Endothelial cell of umbilical vein (primary cell): ENCODE results near the gene DSG4. TPM values are rescaled to one million over a fixed set of nuclear protein-coding genes. Genes with fewer than 3 reads are reported as not detected.

Source experiments
- Bru-seq: library from RNA; stranded (reverse); fragments of 400-500 nt; gene quantifications from one replicate; lab custom pipeline; 2021; lab: Mats Ljungman, UMichigan
- BruChase-seq, 2 experiments: library from RNA; stranded (reverse); fragments of 400-500 nt; gene quantifications; one replicate each; lab custom pipeline; 2021; lab: Mats Ljungman, UMichigan
- BruUV-seq: library from RNA; stranded (reverse); fragments of 400-500 nt; replicated peaks from 2 replicates; lab custom pipeline; 2021; lab: Mats Ljungman, UMichigan
- CTCF ChIA-PET: fragments of 300-600, 350-600 bp; sonication (Branson Sonifier 250); formaldehyde crosslinking; loops from one replicate; lab custom pipeline; 2021; ENCODE audit warnings: antibody characterized with exemption, inconsistent platforms; lab: Charles Lee
- POLR2A ChIA-PET: fragments of 300-600, 350-600 bp; sonication (Branson Sonifier 250); formaldehyde crosslinking; loops from one replicate; lab custom pipeline; 2021; ENCODE audit warnings: antibody characterized with exemption, inconsistent platforms; lab: Charles Lee
- DNase-seq: peaks from one replicate; pipeline ENCODE4 v3.0.0-alpha.2; 2011; ENCODE audit warnings: low read depth, low spot score
- FAIRE-seq: peaks from 2 replicates; lab custom pipeline; 2011; peaks lifted over from hg19 to GRCh38; lab: Jason Lieb, UNC
- H2AFZ ChIP-seq: 2 replicates; pipeline ENCODE4 v1.6.0; 2012; ENCODE audit warnings: low read depth, low read length, control low read depth, inconsistent platforms
- H3K27ac ChIP-seq: 2 replicates; pipeline ENCODE4 v1.5.1; 2011; ENCODE audit warnings: low read depth, mild to moderate bottlenecking, control low read depth, low read length, moderate library complexity; ENCODE audit not compliant: insufficient read depth
- H3K27me3 ChIP-seq, 2 experiments: 2 replicates each; pipeline versions ENCODE4 v1.6.0 to v1.6.1; 2011; ENCODE audit warnings: low read length in 2 of 2, mixed read lengths in 1 of 2; ENCODE audit not compliant: control insufficient read depth in 2 of 2, insufficient read depth in 2 of 2
- H3K36me3 ChIP-seq, 2 experiments: 2 replicates in 1 of 2; 3 replicates in 1 of 2; pipeline ENCODE4 v1.5.1; 2011; ENCODE audit warnings: low read length in 2 of 2, mild to moderate bottlenecking in 1 of 2, moderate library complexity in 1 of 2; ENCODE audit not compliant: control insufficient read depth in 2 of 2, insufficient read depth in 2 of 2; ENCODE audit errors: extremely low read depth in 1 of 2
- H3K4me1 ChIP-seq: 3 replicates; pipeline ENCODE4 v1.5.1; 2011; ENCODE audit warnings: mild to moderate bottlenecking, low read length; ENCODE audit not compliant: control insufficient read depth, insufficient read depth; ENCODE audit errors: extremely low read depth
- H3K4me2 ChIP-seq: 2 replicates; pipeline ENCODE4 v1.6.1; 2011; ENCODE audit warnings: low read length, control low read depth, mixed read lengths; ENCODE audit not compliant: insufficient read depth
- H3K4me3 ChIP-seq, 3 experiments: fragments of 200-600 bp in 1 of 3; sonication (generic), shearing (Covaris generic) in 1 of 3; replicated peaks in 1 of 3; 2 replicates each; pipeline ENCODE4 v1.5.1; 2011 to 2016; ENCODE audit warnings: control low read depth in 3 of 3, low read length in 3 of 3, mild to moderate bottlenecking in 2 of 3, inconsistent platforms in 1 of 3, low read depth in 1 of 3, moderate library complexity in 1 of 3; ENCODE audit not compliant: insufficient read depth in 1 of 3
- H3K79me2 ChIP-seq: 2 replicates; pipeline ENCODE4 v1.6.0; 2012; ENCODE audit warnings: low read length, inconsistent platforms; ENCODE audit not compliant: control insufficient read depth, insufficient read depth
- H3K9ac ChIP-seq: replicated peaks from 2 replicates; pipeline ENCODE3; 2011; ENCODE audit warnings: low read length, control low read depth; ENCODE audit not compliant: insufficient read depth; ENCODE audit errors: extremely low read depth
- H3K9me1 ChIP-seq: replicated peaks from 3 replicates; pipeline ENCODE4 v1.6.0; 2011; ENCODE audit warnings: mild to moderate bottlenecking, low read length; ENCODE audit not compliant: control insufficient read depth, insufficient read depth; ENCODE audit errors: extremely low read depth
- H3K9me3 ChIP-seq: replicated peaks from 2 replicates; pipeline ENCODE4 v1.5.1; 2012; ENCODE audit warnings: low read length, inconsistent platforms; ENCODE audit not compliant: control insufficient read depth, insufficient read depth
- H4K20me1 ChIP-seq: replicated peaks from 2 replicates; pipeline ENCODE3; 2011; ENCODE audit warnings: mild to moderate bottlenecking, low read length; ENCODE audit not compliant: control insufficient read depth, insufficient read depth; ENCODE audit errors: extremely low read depth
- CTCF ChIP-seq, 2 donors: IDR thresholded peaks; 1 replicate in 1 of 2; 2 replicates in 1 of 2; pipeline ENCODE4 v1.5.1; 2011; ENCODE audit warnings: low read length in 2 of 2, mild to moderate bottlenecking in 2 of 2, moderate library complexity in 2 of 2, control low read depth in 1 of 2, inconsistent platforms in 1 of 2, low read depth in 1 of 2; ENCODE audit not compliant: insufficient read depth in 1 of 2; ENCODE audit errors: extremely low read depth in 1 of 2
- EZH2 ChIP-seq: IDR thresholded peaks from 2 replicates; pipeline ENCODE4 v1.6.1; 2012; ENCODE audit warnings: borderline replicate concordance, low read depth, mild to moderate bottlenecking, moderate library complexity, low read length, inconsistent platforms; ENCODE audit not compliant: severe bottlenecking
- MAX ChIP-seq: IDR thresholded peaks from 2 replicates; pipeline ENCODE4 v1.6.1; 2011; ENCODE audit not compliant: insufficient read depth, insufficient read length
- POLR2A ChIP-seq: IDR thresholded peaks from 2 replicates; pipeline ENCODE4 v1.6.1; 2012; ENCODE audit warnings: low read depth, mild to moderate bottlenecking, control low read depth, low read length
- dilution Hi-C: fragments of 300-500 bp; cut with MboI; formaldehyde crosslinking; loops from one replicate; pipeline ENCODE4 v1.15.0; 2019; ENCODE audit warnings: low sequenced_read_pairs; ENCODE audit not compliant: extremely low pct_ligation_motif_present
- intact Hi-C: fragments of 100-400 bp; cut with micrococcal nuclease; formaldehyde crosslinking; loops from one replicate; pipeline ENCODE4 v1.10.0; 2022
- long read RNA-seq: library from polyadenylated mRNA; stranded (forward); transcript quantifications from one replicate; pipeline ENCODE4 v2.0.0, GENCODE V29; 2021
- polyA minus RNA-seq, 3 experiments: library from RNA; depleted of rRNA, polyadenylated mRNA; stranded (reverse); fragments of >200 nt; gene quantifications; 1 replicate in 1 of 3; 2 replicates in 2 of 3; pipeline ENCODE4 v1.2.3, GENCODE V29; 2011
- polyA plus RNA-seq, 4 experiments: library from polyadenylated mRNA; depleted of rRNA in 3 of 4; stranded (reverse) in 3 of 4; unstranded in 1 of 4; fragments of >200 nt; gene quantifications; 2 replicates each; pipeline versions ENCODE4 v1.2.1 to v1.2.3, GENCODE V29; 2011 to 2012; ENCODE audit warnings: missing spikeins in 1 of 4
- total RNA-seq: library from RNA; stranded (reverse); gene quantifications from 2 replicates; pipeline ENCODE4 v1.2.3, GENCODE V29; 2021

DSG4 gene
- total RNA-seq (not detected in 2 replicates), polyA plus RNA-seq (not detected in 2 replicates), polyA minus RNA-seq (not detected in 2 replicates), Bru-seq, nascent RNA (not detected), BruChase-seq, experiment 1, labeled RNA remaining after a 6-hour chase (not detected), BruChase-seq, experiment 2, labeled RNA remaining after a 2-hour chase (not detected)
- polyA plus RNA-seq (2011; cell fraction: cytosol; rRNA removed), result not detected in 2 replicates
- not detected in 2 replicates for polyA plus RNA-seq (2011; cell fraction: nucleus; rRNA removed)
- not detected in 2 replicates for polyA plus RNA-seq (2012)
- not detected for polyA minus RNA-seq (2011; cell fraction: cytosol; rRNA and poly(A)+ RNA removed)
- polyA minus RNA-seq (2011; cell fraction: nucleus; rRNA and poly(A)+ RNA removed), result not detected in 2 replicates
- long read RNA-seq, result 0 reads

- Histone ChIP-seq H3K9ac (no peak within 1 kb of the TSS), H3K27ac (no peak within 1 kb of the TSS), H3K4me1 (no peaks in the 10 kb centered on the region), H3K4me2 (no peak within 1 kb of the TSS), H4K20me1 (no peaks in the 10 kb centered on the region), H3K27me3 (no peaks in the 10 kb centered on the region), H3K9me3 (no peaks in the 10 kb centered on the region), H2AFZ (no peak within 1 kb of the TSS), H3K79me2 (no peaks in the 10 kb centered on the region), H3K4me3 (no peak within 1 kb of the TSS), H3K9me1 (no peaks in the 10 kb centered on the region), H3K36me3 (no peaks in the 10 kb centered on the region)
- FAIRE-seq (no peak), DNase-seq (no peak)
- ChIA-PET CTCF (no interaction called here), POLR2A (no interaction called here)
- intact Hi-C loops (no loop called here), dilution Hi-C loops (no loop called here)
- BruUV-seq, result no TSS peak
- no peak for TF ChIP-seq EZH2
- TF ChIP-seq CTCF (IDR thresholded peaks at IDR 0.05; ENCODE audit: extremely low read depth in 1 of 2, insufficient read depth in 1 of 2, low read depth in 1 of 2, low read length in 2 of 2), result no peak
Measured at GRCh38 chr18:31376477-31376876, at the start of gene DSG4. TSS of gene DSG4 (plus strand) at chr18:31376777. CDS start at chr18:31376912, 135 bp downstream.

- FAIRE-seq, result no peak
- Histone ChIP-seq H3K27me3 (no peaks in the 10 kb centered on the region), H3K4me2 (no peak overlapping the region), H3K4me1 (no peaks in the 10 kb centered on the region), H3K9me3 (no peaks in the 10 kb centered on the region), H3K9ac (no peak overlapping the region), H4K20me1 (no peaks in the 10 kb centered on the region), H3K9me1 (no peaks in the 10 kb centered on the region), H3K4me3 (no peak overlapping the region), H3K36me3 (no peaks in the 10 kb centered on the region), H3K27ac (no peak overlapping the region), H2AFZ (no peak overlapping the region), H3K79me2 (no peaks in the 10 kb centered on the region)
- intact Hi-C loops, result no loop called here
- DNase-seq, result no peak
- POLR2A ChIA-PET, result no interaction called here
- CTCF ChIA-PET, result no interaction called here
- TF ChIP-seq MAX, result no peak
- TF ChIP-seq POLR2A, result no peak
- no peak for TF ChIP-seq CTCF (IDR thresholded peaks at IDR 0.05; ENCODE audit: extremely low read depth in 1 of 2, insufficient read depth in 1 of 2, low read depth in 1 of 2, low read length in 2 of 2)
- BruUV-seq, result no TSS peak
- dilution Hi-C loops, result no loop called here
Measured at GRCh38 chr18:31329787-31330438, 46.7 kb upstream of the DSG4 start.
